GM18511 (cell line): Measurements from ENCODE around the gene THBD.

Source experiments
- ATAC-seq: cut with Tn5 transposase; IDR thresholded peaks from one replicate; pipeline ENCODE4 v1.9.1; 2021; ENCODE audit warnings: mild to moderate bottlenecking, moderate library complexity; ENCODE audit not compliant: unreplicated experiment

The THBD gene

GRCh38 chr20:23017516-23017915, 32.0 kb downstream of the THBD start:
- no peak for ATAC-seq

GRCh38 chr20:23013429-23013828, 36.0 kb downstream of the THBD start:
- ATAC-seq, result no peak

GRCh38 chr20:23011008-23011721, 38.3 kb downstream of the THBD start:
- ATAC-seq, result no peak

- no peak for ATAC-seq
Observed at GRCh38 chr20:23010096-23010495, 39.4 kb downstream of the THBD start.

GRCh38 chr20:23009636-23010035, 39.8 kb downstream of the THBD start:
- ATAC-seq, result no peak

GRCh38 chr20:23008667-23009066, 40.8 kb downstream of the THBD start:
- ATAC-seq, result no peak

- no peak for ATAC-seq
Observed at GRCh38 chr20:23007886-23008655, 41.4 kb downstream of the THBD start.

- ATAC-seq, result no peak
Observed at GRCh38 chr20:23007462-23007861, 42.0 kb downstream of the THBD start.

GRCh38 chr20:23005776-23006175, 43.7 kb downstream of the THBD start:
- ATAC-seq, result no peak

- ATAC-seq, result no peak
Observed at GRCh38 chr20:23003881-23004460, 45.5 kb downstream of the THBD start.

GRCh38 chr20:23003077-23003635, 46.3 kb downstream of the THBD start:
- no peak for ATAC-seq

GRCh38 chr20:23002276-23002675, 47.2 kb downstream of the THBD start:
- ATAC-seq, result no peak

GRCh38 chr20:23000232-23000947, 49.1 kb downstream of the THBD start:
- no peak for ATAC-seq

GRCh38 chr20:22999756-23000155, 49.7 kb downstream of the THBD start:
- ATAC-seq, result no peak

- no peak for ATAC-seq
Observed at GRCh38 chr20:22998476-22998875, 51.0 kb downstream of the THBD start.

GRCh38 chr20:22995923-22996322, 53.5 kb downstream of the THBD start:
- no peak for ATAC-seq
